Measurements from ENCODE around the gene MYRIP. TPM values are rescaled to one million over a fixed set of nuclear protein-coding genes. Genes with fewer than 3 reads are reported as not detected.
A peak's percentile ranks its signal among the peaks of the same experiment; 100 is the strongest.

The MYRIP gene
- total RNA-seq, 1 experiment from 2014 or later = not detected

DNA sequence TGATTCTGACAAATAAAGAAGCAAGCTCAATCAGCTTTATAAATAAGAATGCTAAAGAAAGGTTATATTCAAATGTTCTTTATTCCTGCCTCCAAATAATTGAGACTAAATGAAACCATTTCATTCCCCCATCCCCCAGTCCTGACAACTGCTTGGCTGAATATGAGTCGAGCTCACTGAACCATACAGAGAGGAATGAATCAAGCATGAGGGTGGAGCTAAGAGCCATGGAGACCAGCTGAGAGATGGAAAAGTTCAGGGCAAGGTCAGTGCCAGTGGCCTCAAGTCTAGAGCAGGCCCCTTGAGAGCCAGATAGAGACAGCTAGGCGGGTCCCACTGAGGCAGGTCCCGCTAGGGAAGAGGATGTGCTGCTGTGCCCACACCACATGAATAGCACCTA, 311.4 kb downstream of the MYRIP start:
- H3K4me3 ChIP-seq (ENCODE audit: low read length) = no peak overlapping the region
- H4K20me1 ChIP-seq (ENCODE audit: low read length) = no peaks in the 10 kb centered on the region
- no peak overlapping the region for H2AFZ ChIP-seq (ENCODE audit: low read length)
- H3K4me1 ChIP-seq (ENCODE audit: insufficient read depth, low read length) = no peaks in the 10 kb centered on the region
- TF ChIP-seq EZH2phosphoT487 (IDR thresholded peaks at IDR 0.05; ENCODE audit: borderline replicate concordance, low read length) (no peak), EZH2 (IDR thresholded peaks at IDR 0.05; ENCODE audit: low read length, unreplicated experiment) (no peak), CTCF (conservative IDR thresholded peaks at IDR 0.05; ENCODE audit: low read depth, low read length) (no peak)
- POLR2A ChIA-PET (ENCODE audit: unreplicated experiment) = no interaction called here
- DNase-seq (peak; percentile 21), ATAC-seq (no peak)
- H3K36me3 ChIP-seq (ENCODE audit: low read depth, low read length) = no peaks in the 10 kb centered on the region
- no TSS peak for BruUV-seq (replicated peaks)
- no peaks in the 10 kb centered on the region for H3K79me2 ChIP-seq (ENCODE audit: low read length)
- H3K27me3 ChIP-seq (ENCODE audit: low read length) = peaks cover 4% of the 10 kb centered on the region; the same call in 1 of the 2 replicates
- no peaks in the 10 kb centered on the region for H3K9me3 ChIP-seq (ENCODE audit: low read length)
- no peak overlapping the region for H3K4me2 ChIP-seq (ENCODE audit: low read length)
- CTCF ChIA-PET = no interaction called here
- no peaks in the 10 kb centered on the region for H3F3A ChIP-seq (ENCODE audit: low read length, unreplicated experiment)
- H3K9me2 ChIP-seq (replicated peaks; ENCODE audit: low read length) = no peaks in the 10 kb centered on the region
- no peak overlapping the region for H3K9ac ChIP-seq (ENCODE audit: low read length)
- H3K27ac ChIP-seq (ENCODE audit: low read length) = no peak overlapping the region
- intact Hi-C loops (cut with micrococcal nuclease) = no loop called here

- H4K20me1 ChIP-seq (ENCODE audit: low read length) = no peaks in the 10 kb centered on the region
- H3K4me3 ChIP-seq (ENCODE audit: low read length) = no peak overlapping the region
- no peak overlapping the region for H2AFZ ChIP-seq (ENCODE audit: low read length)
- H3F3A ChIP-seq (ENCODE audit: low read length, unreplicated experiment) = no peaks in the 10 kb centered on the region
- no peaks in the 10 kb centered on the region for H3K9me2 ChIP-seq (replicated peaks; ENCODE audit: low read length)
- H3K27me3 ChIP-seq (ENCODE audit: low read length) = peaks cover 16% of the 10 kb centered on the region; the same call in 1 of the 2 replicates
- no peaks in the 10 kb centered on the region for H3K9me3 ChIP-seq (ENCODE audit: low read length)
- H3K36me3 ChIP-seq (ENCODE audit: low read depth, low read length) = no peaks in the 10 kb centered on the region
- no peak for DNase-seq
- no peak overlapping the region for H3K27ac ChIP-seq (ENCODE audit: low read length)
- TF ChIP-seq EZH2phosphoT487 (IDR thresholded peaks at IDR 0.05; ENCODE audit: borderline replicate concordance, low read length) = no peak
- TF ChIP-seq CTCF (conservative IDR thresholded peaks at IDR 0.05; ENCODE audit: low read depth, low read length) = no peak
- TF ChIP-seq EZH2 (IDR thresholded peaks at IDR 0.05; ENCODE audit: low read length, unreplicated experiment) = no peak
- no TSS peak for BruUV-seq (replicated peaks)
- intact Hi-C loops (cut with micrococcal nuclease) = no loop called here
- ATAC-seq = no peak
- CTCF ChIA-PET = no interaction called here
- no peak overlapping the region for H3K9ac ChIP-seq (ENCODE audit: low read length)
- H3K4me2 ChIP-seq (ENCODE audit: low read length) = no peak overlapping the region
- H3K4me1 ChIP-seq (ENCODE audit: insufficient read depth, low read length) = no peaks in the 10 kb centered on the region
- POLR2A ChIA-PET (ENCODE audit: unreplicated experiment) = no interaction called here
- H3K79me2 ChIP-seq (ENCODE audit: low read length) = no peaks in the 10 kb centered on the region
Observed at GRCh38 chr3:40124918-40125317, 315.5 kb downstream of the MYRIP start.

DNA sequence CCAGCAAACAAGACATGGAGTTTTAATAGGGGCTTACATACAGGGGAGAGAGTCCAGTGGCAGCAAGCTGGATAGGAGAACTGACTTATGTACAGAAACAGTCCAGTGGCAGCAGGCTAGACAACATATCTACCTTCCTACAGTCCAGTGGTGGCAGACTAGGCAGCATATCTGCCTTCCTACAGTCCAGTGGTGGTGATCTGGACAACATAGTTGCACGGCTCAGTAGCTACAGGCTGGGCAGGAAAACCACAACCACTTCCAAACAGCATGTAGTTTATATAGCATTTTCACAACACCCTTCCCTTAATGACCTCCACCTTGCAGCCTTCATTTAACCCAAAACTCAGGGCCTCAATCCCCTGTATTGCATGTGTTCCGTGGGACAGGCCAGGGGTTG, 318.8 kb downstream of the MYRIP start:
- BruUV-seq (replicated peaks) = no TSS peak
- intact Hi-C loops (cut with micrococcal nuclease) = no loop called here
- no peaks in the 10 kb centered on the region for H3K9me3 ChIP-seq (ENCODE audit: low read length)
- ATAC-seq (no peak), DNase-seq (no peak)
- H3K4me1 ChIP-seq (ENCODE audit: insufficient read depth, low read length) = no peaks in the 10 kb centered on the region
- ChIA-PET CTCF (no interaction called here), POLR2A (ENCODE audit: unreplicated experiment) (no interaction called here)
- peaks cover 16% of the 10 kb centered on the region; the same call in 1 of the 2 replicates for H3K27me3 ChIP-seq (ENCODE audit: low read length)
- H2AFZ ChIP-seq (ENCODE audit: low read length) = no peak overlapping the region
- H3K4me3 ChIP-seq (ENCODE audit: low read length) = no peak overlapping the region
- H3K9me2 ChIP-seq (replicated peaks; ENCODE audit: low read length) = no peaks in the 10 kb centered on the region
- H3K9ac ChIP-seq (ENCODE audit: low read length) = no peak overlapping the region
- H3K4me2 ChIP-seq (ENCODE audit: low read length) = no peak overlapping the region
- no peak for TF ChIP-seq EZH2phosphoT487 (IDR thresholded peaks at IDR 0.05; ENCODE audit: borderline replicate concordance, low read length)
- TF ChIP-seq CTCF (conservative IDR thresholded peaks at IDR 0.05; ENCODE audit: low read depth, low read length) = no peak
- no peak for TF ChIP-seq EZH2 (IDR thresholded peaks at IDR 0.05; ENCODE audit: low read length, unreplicated experiment)
- H3K27ac ChIP-seq (ENCODE audit: low read length) = no peak overlapping the region
- H4K20me1 ChIP-seq (ENCODE audit: low read length) = no peaks in the 10 kb centered on the region
- no peaks in the 10 kb centered on the region for H3F3A ChIP-seq (ENCODE audit: low read length, unreplicated experiment)
- no peaks in the 10 kb centered on the region for H3K79me2 ChIP-seq (ENCODE audit: low read length)
- H3K36me3 ChIP-seq (ENCODE audit: low read depth, low read length) = no peaks in the 10 kb centered on the region
